K562 (cell line): ENCODE results near the gene ZNF503. TPM values are rescaled to one million over a fixed set of nuclear protein-coding genes. Genes with fewer than 3 reads are reported as not detected.

ENCODE experiments used
- AFF1 ChIP-seq, 2 experiments: fragments of 450-650 bp; IDR thresholded peaks; 2 replicates each; pipeline ENCODE4 v1.6.1; 2018; ENCODE audit warnings: mild to moderate bottlenecking in 2 of 2, low read depth in 1 of 2; ENCODE audit not compliant: partially characterized antibody in 2 of 2
- BACH1 ChIP-seq: fragments of 200-800 bp; sonication (Bioruptor generic); IDR thresholded peaks from 2 replicates; pipeline ENCODE4 v1.6.1; 2016; ENCODE audit warnings: missing genetic modification characterization, missing compliant biosample characterization
- CC2D1A ChIP-seq: fragments of 450-650 bp; IDR thresholded peaks from 2 replicates; pipeline ENCODE4 v1.6.1; 2017; ENCODE audit warnings: mild to moderate bottlenecking
- FOXA3 ChIP-seq, 2 experiments: fragments of 450-650 bp in 1 of 2; sonication (generic) in 1 of 2; formaldehyde crosslinking; IDR thresholded peaks in 1 of 2; conservative IDR thresholded peaks in 1 of 2; 2 replicates each; pipeline versions ENCODE4 v1.4.0 to v1.8.0; 2020 to 2022; ENCODE audit warnings: mild to moderate bottlenecking in 2 of 2, missing genetic modification reagents in 1 of 2
- GTF2E2 ChIP-seq: fragments of 200-800 bp; sonication (Bioruptor generic); IDR thresholded peaks from 2 replicates; pipeline ENCODE4 v1.6.1; 2016; ENCODE audit warnings: missing genetic modification characterization, missing compliant biosample characterization
- HLTF ChIP-seq: fragments of 450-650 bp; IDR thresholded peaks from 2 replicates; pipeline ENCODE4 v1.6.1; 2016
- PBX2 ChIP-seq, 2 experiments: IDR thresholded peaks in 1 of 2; conservative IDR thresholded peaks in 1 of 2; 2 replicates each; pipeline ENCODE4 v1.6.1; 2016; ENCODE audit warnings: low read depth in 2 of 2, mild to moderate bottlenecking in 1 of 2, missing compliant biosample characterization in 1 of 2, missing genetic modification characterization in 1 of 2, moderate library complexity in 1 of 2
- PTRF ChIP-seq: fragments of 450-650 bp; IDR thresholded peaks from 2 replicates; pipeline ENCODE4 v1.6.1; 2016; ENCODE audit warnings: mild to moderate bottlenecking, missing genetic modification characterization, missing compliant biosample characterization
- TRIM24 ChIP-seq, 2 experiments: fragments of 450-650 bp; IDR thresholded peaks; 2 replicates each; pipeline ENCODE4 v1.6.1; 2016
- ZNF316 ChIP-seq: fragments of 450-650 bp; IDR thresholded peaks from 2 replicates; pipeline ENCODE4 v1.6.1; 2016
- ZNF449 ChIP-seq: fragments of 250-450 bp; sonication (Bioruptor Pico); IDR thresholded peaks from 2 replicates; pipeline ENCODE4 v1.8.0; 2022; ENCODE audit warnings: moderate library complexity, mild to moderate bottlenecking, inconsistent platforms
- polyA plus RNA-seq, 8 experiments: library from polyadenylated mRNA; depleted of rRNA in 4 of 8; stranded (reverse) in 5 of 8; unstranded in 3 of 8; fragments of >200 nt; fragmentation: Nextera tagmentation in 2 of 8; fragmentation: Illumina TruSeq in 1 of 8; extraction: Ambion mirVana in 2 of 8; extraction: Trizol in 1 of 8; gene quantifications; 2 replicates each; pipeline versions ENCODE4 v1.2.1 to v1.2.3, GENCODE V29; 2011 to 2014; ENCODE audit warnings: inconsistent platforms in 1 of 8, missing spikeins in 1 of 8
- total RNA-seq, 7 experiments: library from RNA; depleted of rRNA in 6 of 7; stranded (reverse); fragments of >200 nt in 6 of 7; fragmentation: Illumina TruSeq in 2 of 7; extraction: Trizol in 2 of 7; gene quantifications; 2 replicates each; pipeline versions ENCODE4 v1.2.1 to v1.2.3, GENCODE V29; 2011 to 2021; ENCODE audit warnings: low replicate concordance in 1 of 7
- TF ChIP-seq, protein P1 (sequence below), 3 experiments: IDR thresholded peaks in 2 of 3; conservative IDR thresholded peaks in 1 of 3; 2 replicates each; pipeline ENCODE4 v1.5.1; 2011 to 2012; ENCODE audit warnings: low read length in 3 of 3, mild to moderate bottlenecking in 3 of 3, control low read depth in 2 of 3, improper control_type of control experiment in 1 of 3, inconsistent platforms in 1 of 3, low read depth in 1 of 3, mixed read lengths in 1 of 3, moderate library complexity in 1 of 3; ENCODE audit not compliant: insufficient read depth in 2 of 3

The ZNF503 gene
- total and polyA plus RNA-seq, 9 of the 15 experiments (the other 6 are each of a cell fraction or from before 2014, with no cell fraction given) = not detected

GRCh38 chr10:75401569-75402485 lies at the start of gene ZNF503 (continued):
- TF ChIP-seq, protein P1, sequence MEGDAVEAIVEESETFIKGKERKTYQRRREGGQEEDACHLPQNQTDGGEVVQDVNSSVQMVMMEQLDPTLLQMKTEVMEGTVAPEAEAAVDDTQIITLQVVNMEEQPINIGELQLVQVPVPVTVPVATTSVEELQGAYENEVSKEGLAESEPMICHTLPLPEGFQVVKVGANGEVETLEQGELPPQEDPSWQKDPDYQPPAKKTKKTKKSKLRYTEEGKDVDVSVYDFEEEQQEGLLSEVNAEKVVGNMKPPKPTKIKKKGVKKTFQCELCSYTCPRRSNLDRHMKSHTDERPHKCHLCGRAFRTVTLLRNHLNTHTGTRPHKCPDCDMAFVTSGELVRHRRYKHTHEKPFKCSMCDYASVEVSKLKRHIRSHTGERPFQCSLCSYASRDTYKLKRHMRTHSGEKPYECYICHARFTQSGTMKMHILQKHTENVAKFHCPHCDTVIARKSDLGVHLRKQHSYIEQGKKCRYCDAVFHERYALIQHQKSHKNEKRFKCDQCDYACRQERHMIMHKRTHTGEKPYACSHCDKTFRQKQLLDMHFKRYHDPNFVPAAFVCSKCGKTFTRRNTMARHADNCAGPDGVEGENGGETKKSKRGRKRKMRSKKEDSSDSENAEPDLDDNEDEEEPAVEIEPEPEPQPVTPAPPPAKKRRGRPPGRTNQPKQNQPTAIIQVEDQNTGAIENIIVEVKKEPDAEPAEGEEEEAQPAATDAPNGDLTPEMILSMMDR (IDR thresholded peaks at IDR 0.05 in 2 of 3, conservative IDR thresholded peaks at IDR 0.05 in 1 of 3; ENCODE audit: insufficient read depth in 2 of 3, low read depth in 1 of 3, low read length in 3 of 3) = no peak
- TF ChIP-seq ZNF316 (no peak), AFF1 (IDR thresholded peaks at IDR 0.05; ENCODE audit: low read depth in 1 of 2, partially characterized antibody in 2 of 2) (no peak), HLTF (no peak), TRIM24 (IDR thresholded peaks at IDR 0.05) (no peak), GTF2E2 (tag) (no peak), CC2D1A (no peak), PBX2 (CRISPR knock-in tag; IDR thresholded peaks at IDR 0.05; ENCODE audit: low read depth) (no peak), PBX2 (tag; conservative IDR thresholded peaks at IDR 0.05; ENCODE audit: low read depth) (no peak), ZNF449 (CRISPR knock-in tag) (no peak), BACH1 (tag) (no peak), PTRF (tag) (no peak), FOXA3 (CRISPR knock-in tag; conservative IDR thresholded peaks at IDR 0.05 in 1 of 2, IDR thresholded peaks at IDR 0.05 in 1 of 2) (no peak)
